ENCODE data around the gene C1QL2. TPM values are rescaled to one million over a fixed set of nuclear protein-coding genes. Genes with fewer than 3 reads are reported as not detected.
A peak's percentile ranks its signal among the peaks of the same experiment; 100 is the strongest.

C1QL2 gene
- total and polyA plus RNA-seq, 5 experiments from 2014 or later: not detected

GRCh38 chr2:119174993-119175347 is 16.4 kb upstream of the C1QL2 start:
- Mint-ChIP-seq H3K9me3 (no peaks in the 10 kb centered on the region), H3K27ac (no peak overlapping the region), H3K4me3 (no peak overlapping the region), H3K4me1 (peaks cover 0 to 1% (median 0%) of the 10 kb centered on the region in 4 donors), H3K27me3 (no peaks in the 10 kb centered on the region), H3K36me3 (no peaks in the 10 kb centered on the region)
- POLR2A ChIA-PET: interaction anchor here (1.3 kb wide), 1 partner anchor 293 kb away, joined by 3 read pairs; no protein-coding TSS in a partner anchor
- DNase-seq (no peak), ATAC-seq (no peak)

GRCh38 chr2:119174216-119174992 is 15.9 kb upstream of the C1QL2 start:
- peak; percentile 22 to 69 (median 48) for DNase-seq
- Mint-ChIP-seq H3K27me3 (no peaks in the 10 kb centered on the region), H3K4me1 (peaks cover 0 to 1% (median 0%) of the 10 kb centered on the region in 4 donors), H3K27ac (no peak overlapping the region), H3K36me3 (no peaks in the 10 kb centered on the region), H3K4me3 (no peak overlapping the region), H3K9me3 (no peaks in the 10 kb centered on the region)
- ATAC-seq: peak in 1 of 2 donors; percentile 39
- POLR2A ChIA-PET: interaction anchor here (1.3 kb wide), 1 partner anchor 293 kb away, joined by 3 read pairs; no protein-coding TSS in a partner anchor

- ATAC-seq (no peak), DNase-seq (no peak)
- Mint-ChIP-seq H3K27ac (no peak overlapping the region), H3K36me3 (no peaks in the 10 kb centered on the region), H3K9me3 (no peaks in the 10 kb centered on the region), H3K27me3 (peaks cover 0 to 2% (median 0%) of the 10 kb centered on the region in 5 donors), H3K4me1 (peaks cover 0 to 1% (median 0%) of the 10 kb centered on the region in 4 donors), H3K4me3 (no peak overlapping the region)
- POLR2A ChIA-PET: no interaction called here
These were observed 15.1 kb upstream of the C1QL2 start for GRCh38 chr2:119173556-119174060.

GRCh38 chr2:119170504-119170903 is 12.0 kb upstream of the C1QL2 start:
- POLR2A ChIA-PET: no interaction called here
- H3K27ac Mint-ChIP-seq: peak overlapping the region in 1 of 10 donors; percentile 44
- no peaks in the 10 kb centered on the region for H3K9me3 Mint-ChIP-seq
- peaks cover 0 to 3% (median 0%) of the 10 kb centered on the region in 4 donors for H3K4me1 Mint-ChIP-seq
- ATAC-seq: no peak
- peaks cover 11 to 22% (median 18%) of the 10 kb centered on the region in 5 donors for H3K27me3 Mint-ChIP-seq
- no peak for DNase-seq
- no peaks in the 10 kb centered on the region for H3K36me3 Mint-ChIP-seq
- H3K4me3 Mint-ChIP-seq: no peak overlapping the region

- POLR2A ChIA-PET: no interaction called here
- H3K36me3 Mint-ChIP-seq: no peaks in the 10 kb centered on the region
- no peaks in the 10 kb centered on the region for H3K9me3 Mint-ChIP-seq
- no peak overlapping the region for H3K27ac Mint-ChIP-seq
- DNase-seq: no peak
- ATAC-seq: no peak
- no peak overlapping the region for H3K4me3 Mint-ChIP-seq
- H3K4me1 Mint-ChIP-seq: peaks cover 0 to 3% (median 0%) of the 10 kb centered on the region in 4 donors
- peaks cover 11 to 28% (median 21%) of the 10 kb centered on the region in 5 donors for H3K27me3 Mint-ChIP-seq
These were observed 11.2 kb upstream of the C1QL2 start for GRCh38 chr2:119169717-119170116.

GRCh38 chr2:119160361-119160990 is 1.9 kb upstream of the C1QL2 start:
- no peak for ATAC-seq
- peak overlapping the region in 1 of 10 donors; percentile 6 for H3K4me3 Mint-ChIP-seq
- peaks cover 0 to 6% (median 2%) of the 10 kb centered on the region in 4 donors for H3K4me1 Mint-ChIP-seq
- H3K9me3 Mint-ChIP-seq: no peaks in the 10 kb centered on the region
- no peak for DNase-seq
- H3K27ac Mint-ChIP-seq: no peak overlapping the region
- POLR2A ChIA-PET: interaction anchor here (0.7 kb wide), 1 partner anchor 405 kb away, joined by 3 read pairs; no protein-coding TSS in a partner anchor
- H3K36me3 Mint-ChIP-seq: no peaks in the 10 kb centered on the region
- H3K27me3 Mint-ChIP-seq: peaks cover 28 to 54% (median 39%) of the 10 kb centered on the region in 5 donors

- Mint-ChIP-seq H3K4me3 (no peak overlapping the region), H3K36me3 (no peaks in the 10 kb centered on the region), H3K9me3 (no peaks in the 10 kb centered on the region), H3K4me1 (peaks cover 0 to 6% (median 2%) of the 10 kb centered on the region in 4 donors), H3K27me3 (peaks cover 28 to 71% (median 43%) of the 10 kb centered on the region in 5 donors), H3K27ac (no peak overlapping the region)
- no peak for DNase-seq
- POLR2A ChIA-PET: no interaction called here
- ATAC-seq: no peak
These were observed 570 bp downstream of the C1QL2 start for GRCh38 chr2:119157850-119158511.

GRCh38 chr2:119156891-119157773 is 1.4 kb downstream of the C1QL2 start:
- Mint-ChIP-seq H3K27ac (no peak overlapping the region), H3K4me3 (peak overlapping the region in 1 of 10 donors; percentile 26), H3K9me3 (no peaks in the 10 kb centered on the region), H3K36me3 (no peaks in the 10 kb centered on the region), H3K4me1 (peaks cover 0 to 6% (median 2%) of the 10 kb centered on the region in 4 donors), H3K27me3 (peaks cover 23 to 67% (median 44%) of the 10 kb centered on the region in 5 donors)
- POLR2A ChIA-PET: no interaction called here
- ATAC-seq (no peak), DNase-seq (no peak)

- Mint-ChIP-seq H3K4me3 (no peak overlapping the region), H3K27me3 (peaks cover 23 to 66% (median 43%) of the 10 kb centered on the region in 5 donors), H3K27ac (peak overlapping the region in 1 of 10 donors; percentile 87), H3K4me1 (peaks cover 0 to 6% (median 2%) of the 10 kb centered on the region in 4 donors), H3K9me3 (no peaks in the 10 kb centered on the region), H3K36me3 (no peaks in the 10 kb centered on the region)
- POLR2A ChIA-PET: no interaction called here
- no peak for DNase-seq
- no peak for ATAC-seq
These were observed 2.3 kb downstream of the C1QL2 start for GRCh38 chr2:119156105-119156890.

GRCh38 chr2:119155633-119156032 is 2.9 kb downstream of the C1QL2 start:
- H3K27me3 Mint-ChIP-seq: peaks cover 24 to 64% (median 45%) of the 10 kb centered on the region in 5 donors
- no peaks in the 10 kb centered on the region for H3K9me3 Mint-ChIP-seq
- H3K4me3 Mint-ChIP-seq: no peak overlapping the region
- peaks cover 0 to 6% (median 2%) of the 10 kb centered on the region in 4 donors for H3K4me1 Mint-ChIP-seq
- no peaks in the 10 kb centered on the region for H3K36me3 Mint-ChIP-seq
- H3K27ac Mint-ChIP-seq: no peak overlapping the region
- ATAC-seq (no peak), DNase-seq (no peak)
- POLR2A ChIA-PET: no interaction called here

GRCh38 chr2:119154076-119154475 is 4.5 kb downstream of the C1QL2 start:
- Mint-ChIP-seq H3K27me3 (peaks cover 24 to 80% (median 44%) of the 10 kb centered on the region in 5 donors), H3K4me3 (no peak overlapping the region), H3K9me3 (no peaks in the 10 kb centered on the region), H3K27ac (peak overlapping the region in 1 of 10 donors; percentile 44), H3K4me1 (peaks cover 0 to 6% (median 2%) of the 10 kb centered on the region in 4 donors), H3K36me3 (no peaks in the 10 kb centered on the region)
- POLR2A ChIA-PET: no interaction called here
- no peak for ATAC-seq
- no peak for DNase-seq
